ENCODE data around the gene C1orf174.

C1orf174 gene

GRCh38 chr1:3908886-3909517, 8.9 kb upstream of the C1orf174 start:
- DNase-seq: no peak

- DNase-seq: no peak
These were observed 7.6 kb upstream of the C1orf174 start for GRCh38 chr1:3907621-3908165.

- DNase-seq: peak; percentile 11
These were observed 7.0 kb upstream of the C1orf174 start for GRCh38 chr1:3907031-3907534.

GRCh38 chr1:3906672-3907020, 6.6 kb upstream of the C1orf174 start:
- no peak for DNase-seq

GRCh38 chr1:3905953-3906671, 6.0 kb upstream of the C1orf174 start:
- DNase-seq: no peak

GRCh38 chr1:3905266-3905952, 5.3 kb upstream of the C1orf174 start:
- no peak for DNase-seq

GRCh38 chr1:3904843-3905185, 4.7 kb upstream of the C1orf174 start:
- no peak for DNase-seq

- no peak for DNase-seq
These were observed 4.2 kb upstream of the C1orf174 start for GRCh38 chr1:3904006-3904842.

GRCh38 chr1:3903141-3904005, 3.3 kb upstream of the C1orf174 start:
- DNase-seq: peak; percentile 6

- DNase-seq: peak; percentile 17
These were observed 2.6 kb upstream of the C1orf174 start for GRCh38 chr1:3902571-3903091.

- DNase-seq: no peak
These were observed 2.0 kb upstream of the C1orf174 start for GRCh38 chr1:3902111-3902511.

- DNase-seq: peak; percentile 96
These were observed 977 bp upstream of the C1orf174 start for GRCh38 chr1:3900969-3901529.

- DNase-seq: peak; percentile 8
These were observed 320 bp downstream of the C1orf174 start for GRCh38 chr1:3899754-3900149.

GRCh38 chr1:3898994-3899753, 898 bp downstream of the C1orf174 start:
- DNase-seq: no peak

- no peak for DNase-seq
These were observed 1.7 kb downstream of the C1orf174 start for GRCh38 chr1:3898475-3898735.

- DNase-seq: no peak
These were observed 3.6 kb downstream of the C1orf174 start for GRCh38 chr1:3896396-3897000.

- DNase-seq: no peak
These were observed 4.1 kb downstream of the C1orf174 start for GRCh38 chr1:3895951-3896325.

- DNase-seq: no peak
These were observed 4.7 kb downstream of the C1orf174 start for GRCh38 chr1:3895279-3895950.

GRCh38 chr1:3894626-3895278, 5.3 kb downstream of the C1orf174 start:
- no peak for DNase-seq

Data from fibroblast of skin of right biceps (primary cell).